HG02938 (cell line): Measurements from ENCODE around the gene CLDN15.

ENCODE experiments used
- ATAC-seq: cut with Tn5 transposase; IDR thresholded peaks from one replicate; pipeline ENCODE4 v1.9.1; 2021; ENCODE audit warnings: mild to moderate bottlenecking, moderate library complexity; ENCODE audit not compliant: unreplicated experiment

CLDN15 gene

DNA sequence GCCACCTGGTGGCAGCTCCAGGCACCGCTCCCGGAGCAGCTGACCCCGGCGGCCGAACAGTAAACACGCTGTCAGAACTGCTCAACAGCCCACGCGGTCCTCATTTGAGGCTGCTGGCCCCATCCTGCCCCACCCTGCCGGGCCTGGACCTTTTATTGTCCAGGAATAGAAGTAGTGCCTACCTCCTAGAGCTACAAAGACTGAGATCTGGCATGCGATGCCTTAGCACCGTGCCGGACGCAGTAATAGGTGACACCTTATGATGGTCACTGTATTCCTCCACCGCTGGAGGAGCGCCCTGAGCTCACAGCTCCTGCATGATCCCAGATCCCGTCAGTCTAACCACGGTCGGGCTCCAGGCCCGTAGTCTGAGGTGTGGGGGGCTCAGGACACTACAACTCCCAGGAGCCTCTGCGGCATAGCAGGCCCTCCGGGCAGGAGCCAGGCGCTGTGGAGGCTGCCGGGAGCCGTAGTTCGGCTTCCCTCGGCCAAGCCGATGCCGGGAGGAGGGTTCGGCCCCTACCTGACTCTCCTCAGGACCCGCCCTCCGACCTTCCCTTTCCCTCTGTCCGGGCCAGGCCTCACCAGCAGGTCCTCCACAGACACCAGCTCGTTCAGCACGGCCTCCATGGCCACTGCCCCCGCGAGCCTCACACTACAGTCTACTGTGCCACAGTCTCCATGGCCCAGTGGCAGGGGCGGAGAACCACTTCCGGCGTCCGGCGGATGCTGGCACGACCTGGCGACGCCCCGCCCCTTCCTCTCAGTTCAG, 7.0 kb upstream of the CLDN15 start, which contains the start of gene FIS1:
Gene FIS1 (minus strand): TSS at position 707 of the 772 bp plus-strand sequence. CDS start 77 bp downstream, at position 630.
- ATAC-seq: peak; percentile 90

DNA sequence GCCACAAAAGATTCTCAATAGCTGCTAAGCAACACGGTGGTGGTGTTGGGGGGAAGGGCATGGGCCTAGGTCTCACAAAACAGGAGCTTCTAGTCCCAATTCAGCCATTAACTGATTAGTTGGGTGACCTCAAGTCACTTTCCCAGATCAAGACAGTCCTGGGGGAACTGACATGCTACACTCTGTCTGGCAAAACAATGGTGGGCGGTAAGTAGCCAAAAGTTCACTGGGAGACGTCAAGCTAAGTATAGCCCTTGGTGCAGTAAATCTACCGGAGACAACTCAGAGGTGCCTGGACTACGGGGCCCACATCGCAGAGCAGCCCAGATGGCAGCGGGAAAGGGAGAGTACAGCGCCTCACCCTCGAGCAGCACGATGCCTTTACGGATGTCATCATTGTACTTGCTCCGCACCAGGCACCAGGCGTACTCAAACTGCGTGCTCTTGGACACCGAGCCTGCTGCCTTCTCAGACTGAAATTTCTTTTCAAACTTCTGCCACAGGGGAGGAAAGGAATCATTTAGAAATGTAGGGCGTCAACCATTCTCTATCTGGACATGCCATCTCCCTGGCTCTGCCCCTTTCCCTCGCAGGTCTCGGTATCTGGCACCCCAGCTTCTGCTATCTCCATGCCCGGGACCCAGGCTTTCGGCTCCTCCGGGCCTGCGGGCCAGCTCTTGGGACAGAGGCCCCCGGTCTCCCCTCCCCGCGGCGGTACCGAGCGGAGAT, 6.2 kb upstream of the CLDN15 start:
- no peak for ATAC-seq

DNA sequence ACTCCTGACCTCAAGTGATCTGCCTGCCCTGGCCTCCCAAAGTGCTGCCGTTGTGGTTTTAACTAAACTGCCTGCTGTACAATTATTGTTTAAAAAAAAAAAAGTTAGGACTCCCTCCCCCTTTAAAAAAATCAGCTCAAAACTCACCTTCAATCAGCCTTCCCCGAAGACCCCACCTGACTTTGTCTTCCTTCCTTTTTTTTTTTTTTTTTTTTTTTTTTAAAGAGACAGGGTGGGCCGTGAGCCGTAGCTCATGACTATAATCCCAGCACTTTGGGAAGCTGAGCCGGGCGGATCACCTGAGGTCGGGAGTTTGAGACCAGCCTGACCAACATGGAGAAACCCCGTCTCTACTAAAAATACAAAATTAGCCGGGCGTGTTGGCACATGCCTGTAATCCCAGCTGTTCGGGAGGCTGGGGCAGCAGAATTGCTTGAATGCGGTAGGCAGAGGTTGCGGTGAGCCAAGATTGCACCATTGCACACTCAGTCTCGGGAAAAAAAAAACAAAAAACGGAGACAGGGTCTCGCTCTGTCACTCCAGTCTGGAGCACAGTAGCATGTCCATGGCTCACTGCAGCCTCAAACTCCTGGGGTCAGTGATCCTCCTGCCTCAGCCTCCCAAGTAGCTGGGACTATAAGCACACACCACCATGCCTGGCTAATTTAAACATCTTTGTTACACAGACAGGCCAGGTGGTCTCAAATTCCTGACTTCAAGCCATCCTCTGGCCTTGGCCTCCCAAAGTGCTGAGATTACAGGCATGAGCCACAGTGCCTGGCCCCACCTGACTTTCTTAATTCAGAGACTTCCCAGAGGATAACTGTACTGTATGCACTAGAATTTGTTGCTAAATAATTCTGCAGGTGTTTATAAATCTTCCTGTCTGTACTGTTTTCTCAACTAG, 4.1 kb upstream of the CLDN15 start:
- ATAC-seq: no peak

DNA sequence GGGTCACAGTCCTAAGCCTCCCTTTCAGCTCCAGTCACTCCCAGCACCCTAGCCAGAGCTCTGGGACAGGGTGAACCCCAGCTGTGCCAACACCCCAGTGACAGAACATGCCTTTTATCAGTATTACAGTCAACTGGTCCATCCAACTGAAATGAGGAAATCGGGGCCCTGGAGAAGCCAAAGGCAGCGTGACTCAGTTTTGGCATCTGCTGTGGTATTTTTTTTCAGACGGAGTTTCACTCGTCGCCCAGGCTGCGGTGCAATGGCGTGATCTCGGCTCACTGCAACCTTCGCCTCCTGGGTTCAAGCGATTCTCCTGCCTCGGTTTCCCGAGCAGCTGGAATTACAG, 3.4 kb upstream of the CLDN15 start:
- ATAC-seq: no peak

GRCh38 chr7:101240226-101241014, 2.8 kb upstream of the CLDN15 start:
- ATAC-seq: no peak

GRCh38 chr7:101239951-101240220, 2.3 kb upstream of the CLDN15 start:
- no peak for ATAC-seq

DNA sequence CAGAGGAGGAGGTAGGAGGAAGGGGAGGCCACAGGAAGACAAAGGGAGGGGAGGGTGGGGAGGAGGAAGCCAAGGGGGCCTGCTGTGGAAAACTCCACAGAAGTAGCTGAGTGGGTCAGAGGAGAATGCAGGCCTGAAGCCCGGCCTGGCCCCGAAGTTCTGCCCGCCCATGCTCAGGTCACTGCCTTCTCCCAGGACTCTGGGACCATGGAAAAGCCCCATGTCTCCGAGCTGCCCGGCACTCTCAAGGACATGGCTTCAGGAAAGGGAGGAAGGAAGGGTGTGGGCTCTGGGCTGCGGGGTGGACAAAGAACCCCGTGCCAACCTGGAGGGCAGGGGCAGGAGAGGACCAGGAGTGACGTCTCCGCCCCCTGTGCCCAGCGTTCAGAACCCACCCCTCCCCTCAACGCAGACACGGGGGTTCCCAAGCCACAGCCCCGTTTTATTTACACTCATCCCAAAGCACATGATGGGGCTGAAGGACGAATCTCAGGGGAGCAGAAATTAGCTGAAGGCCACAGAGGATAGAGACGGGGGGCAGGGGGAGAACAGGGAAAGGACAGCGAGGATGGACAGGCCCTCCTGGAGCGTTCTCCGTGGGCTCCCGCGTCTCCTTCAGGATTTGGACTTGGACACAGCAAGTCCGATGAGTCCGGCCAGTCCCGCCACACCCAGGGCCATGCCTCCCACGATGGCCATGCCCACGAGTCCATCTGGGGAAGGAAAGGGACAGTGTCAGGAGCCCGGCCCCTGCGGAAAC, 1.8 kb upstream of the CLDN15 start:
- no peak for ATAC-seq

DNA sequence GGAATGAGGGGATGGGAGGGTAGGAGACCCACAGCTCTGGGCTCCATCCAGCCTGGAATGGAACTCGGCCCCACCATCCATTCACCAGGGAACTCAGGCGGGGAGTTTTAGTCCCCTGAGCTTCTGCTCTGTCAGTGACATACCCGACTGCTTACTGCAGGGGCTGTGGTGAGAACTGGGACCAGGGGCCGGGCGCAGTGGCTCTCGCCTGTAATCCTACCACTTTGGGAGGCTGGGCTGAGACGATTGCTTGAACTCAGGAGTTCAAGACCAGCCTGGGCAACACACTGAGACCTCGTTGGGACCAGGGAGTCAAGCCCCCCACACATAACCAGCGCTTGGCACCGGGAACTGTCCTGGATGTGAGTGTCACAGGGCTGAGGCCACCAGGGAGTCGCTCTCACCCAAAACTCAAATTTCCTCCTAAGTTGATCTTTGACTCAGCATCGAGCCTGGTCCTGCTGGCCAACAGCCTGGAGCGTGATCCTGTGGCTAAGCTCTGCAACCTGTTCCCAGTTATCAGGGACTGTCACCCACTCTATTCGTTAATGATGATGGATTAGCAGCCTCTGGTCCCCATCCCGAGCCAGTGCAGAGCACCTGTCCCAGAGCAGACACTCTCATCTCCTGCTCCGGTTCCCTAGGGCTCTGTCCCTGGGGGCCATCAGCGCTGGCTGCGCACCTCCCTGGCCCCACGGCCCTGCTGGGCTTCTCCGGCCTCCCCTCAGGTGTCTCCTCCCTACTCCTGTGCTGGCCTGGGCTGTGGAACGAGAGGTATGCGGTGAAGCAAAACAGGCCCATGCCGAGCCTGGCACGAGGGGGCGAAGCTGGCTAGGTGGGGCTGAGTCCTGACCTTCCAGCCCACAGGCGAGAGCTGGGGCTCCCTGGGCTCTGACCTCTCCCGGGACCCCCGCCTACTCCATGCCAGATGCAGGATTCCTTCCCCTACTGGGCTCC, 902 bp upstream of the CLDN15 start:
- ATAC-seq: no peak

DNA sequence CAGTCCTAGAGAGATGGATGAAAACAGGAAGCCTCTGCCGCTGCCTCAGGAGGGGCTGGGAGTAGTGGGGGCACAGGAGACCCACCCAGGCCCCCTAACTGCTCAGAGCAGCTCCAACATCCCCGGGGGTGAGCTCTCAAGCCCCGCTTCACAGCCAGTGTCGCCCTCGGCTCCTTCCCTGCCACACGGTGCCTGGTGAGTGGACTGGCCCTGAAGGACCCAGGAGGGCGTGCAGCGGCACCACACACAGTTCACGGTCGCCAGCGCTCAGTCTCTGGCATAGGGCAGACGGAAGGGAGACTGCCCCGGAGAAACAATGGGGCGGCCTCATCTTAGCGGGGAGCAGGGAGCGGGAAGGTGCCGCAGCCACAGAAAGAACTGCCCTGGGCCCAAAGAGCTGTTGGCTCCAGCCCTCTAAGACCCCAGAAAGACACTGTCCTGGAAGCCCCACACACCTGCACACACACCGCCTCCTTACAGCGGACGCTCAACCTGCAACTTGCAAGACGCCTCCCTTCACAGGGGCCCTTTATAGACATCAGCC, 1.2 kb downstream of the CLDN15 start:
- no peak for ATAC-seq

DNA sequence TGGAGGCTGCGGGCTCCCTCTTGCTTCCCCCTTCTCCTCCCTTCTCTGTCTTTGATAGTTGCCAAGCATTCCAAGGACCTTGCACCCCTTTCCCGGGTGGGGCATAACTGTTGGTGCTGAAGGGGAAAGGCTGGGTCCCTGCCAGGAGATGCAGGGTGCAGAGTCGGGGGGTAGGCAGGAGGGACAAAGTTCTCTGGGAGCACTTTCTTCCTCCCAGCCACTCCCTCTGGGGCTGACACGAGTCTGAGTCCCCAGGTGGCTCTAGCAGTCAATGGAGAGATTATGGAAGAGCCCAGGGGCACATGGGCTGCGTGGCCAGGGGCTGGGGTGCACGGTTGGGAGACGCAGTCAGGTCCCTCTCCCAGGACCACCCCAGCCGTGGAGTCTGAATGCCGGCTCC, 2.1 kb downstream of the CLDN15 start:
- ATAC-seq: no peak

DNA sequence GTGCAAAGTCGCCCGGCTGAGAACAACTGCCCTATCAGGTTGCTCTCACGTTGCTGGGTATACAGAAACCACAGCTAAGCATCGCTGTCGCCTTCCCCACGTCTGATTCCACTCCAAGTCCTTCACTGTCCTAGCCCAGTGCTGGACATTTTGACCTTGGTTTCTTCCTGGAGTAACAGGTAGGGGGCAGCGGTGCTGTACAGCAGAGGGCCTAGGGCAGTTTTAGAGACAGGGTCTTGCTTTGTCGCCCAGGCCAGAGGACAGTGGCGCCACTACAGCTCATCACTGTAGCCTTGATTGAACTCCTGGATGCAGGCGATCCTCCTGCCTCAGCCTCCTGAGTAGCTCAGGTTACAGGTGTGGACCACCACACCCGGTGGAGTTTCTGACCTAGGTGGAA, 2.6 kb downstream of the CLDN15 start:
- ATAC-seq: no peak

DNA sequence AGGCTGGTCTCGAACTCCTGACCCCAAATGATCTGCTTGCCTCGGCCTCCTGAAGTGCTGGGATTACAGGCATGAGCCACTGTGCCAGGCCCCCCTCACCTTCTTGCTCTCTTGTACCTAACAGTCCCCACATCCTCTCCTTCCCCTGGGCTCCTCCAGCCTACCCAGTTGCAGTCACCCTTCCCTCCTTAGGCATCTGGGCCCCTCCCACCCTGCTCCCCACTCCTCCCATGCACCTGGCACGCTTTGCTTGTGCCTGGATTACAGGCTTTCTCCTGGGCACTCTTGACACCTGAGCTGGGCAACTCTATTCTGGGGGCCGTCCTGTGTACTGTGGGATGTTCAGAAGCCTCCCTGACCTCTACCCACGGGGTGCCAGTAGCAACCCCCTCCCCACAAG, 3.0 kb downstream of the CLDN15 start:
- no peak for ATAC-seq

- no peak for ATAC-seq
Measured at GRCh38 chr7:101233907-101234547, 3.6 kb downstream of the CLDN15 start.

DNA sequence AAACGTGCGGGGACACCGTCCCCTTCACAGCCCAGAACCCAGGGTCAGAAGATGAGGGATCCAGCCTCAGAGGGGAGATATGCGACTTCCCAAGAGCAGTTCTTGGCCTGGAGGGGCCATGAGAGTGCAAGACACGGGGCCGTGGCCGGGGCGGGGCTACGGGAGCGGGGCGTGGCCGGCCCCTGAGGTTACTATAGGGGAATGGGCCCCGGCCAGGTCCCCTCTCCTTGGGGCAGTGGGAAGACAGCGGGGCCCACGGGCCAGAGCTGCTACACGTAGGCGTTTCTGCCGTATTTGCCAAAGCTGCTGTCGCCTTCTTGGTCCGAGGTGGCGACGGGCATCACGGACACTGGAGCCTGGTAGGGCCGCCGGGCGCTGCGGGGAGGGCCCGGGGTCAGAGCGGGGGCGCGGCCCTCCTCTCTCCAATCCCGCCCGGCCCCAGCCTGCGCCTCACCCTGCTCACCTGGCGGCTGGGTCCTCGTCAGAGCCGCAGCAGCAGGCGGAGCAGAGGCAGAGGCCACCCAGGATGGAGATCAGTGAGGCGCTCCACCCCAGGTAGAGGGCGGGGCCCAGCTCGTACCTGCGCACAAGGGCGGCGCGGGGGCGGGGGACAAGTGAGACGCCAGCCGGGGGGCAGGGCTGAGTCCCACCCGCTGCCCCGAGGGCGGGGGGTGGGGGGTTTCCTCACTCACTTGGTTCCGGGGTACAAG, 5.3 kb downstream of the CLDN15 start:
- no peak for ATAC-seq

- no peak for ATAC-seq
Measured at GRCh38 chr7:101231644-101232043, 6.0 kb downstream of the CLDN15 start.

DNA sequence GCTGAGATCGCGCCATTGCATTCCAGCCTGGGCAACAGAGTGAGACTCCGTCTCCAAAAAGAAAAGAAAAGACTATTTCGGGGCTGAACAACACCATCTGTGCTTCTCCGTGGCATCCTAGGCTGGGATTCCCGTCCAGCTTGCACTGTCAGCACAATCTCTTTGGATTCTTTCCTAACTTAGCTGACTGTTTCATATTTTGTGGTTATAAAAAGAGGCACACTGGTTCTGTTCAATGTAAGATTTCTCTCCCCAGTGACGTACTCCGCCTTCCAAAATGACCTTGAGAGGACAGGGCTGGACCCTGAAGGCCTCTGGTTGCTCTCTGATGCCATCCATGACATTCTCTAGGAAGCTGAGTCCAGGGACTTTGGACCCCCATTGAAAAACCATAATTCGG, 10.9 kb downstream of the CLDN15 start:
- no peak for ATAC-seq

DNA sequence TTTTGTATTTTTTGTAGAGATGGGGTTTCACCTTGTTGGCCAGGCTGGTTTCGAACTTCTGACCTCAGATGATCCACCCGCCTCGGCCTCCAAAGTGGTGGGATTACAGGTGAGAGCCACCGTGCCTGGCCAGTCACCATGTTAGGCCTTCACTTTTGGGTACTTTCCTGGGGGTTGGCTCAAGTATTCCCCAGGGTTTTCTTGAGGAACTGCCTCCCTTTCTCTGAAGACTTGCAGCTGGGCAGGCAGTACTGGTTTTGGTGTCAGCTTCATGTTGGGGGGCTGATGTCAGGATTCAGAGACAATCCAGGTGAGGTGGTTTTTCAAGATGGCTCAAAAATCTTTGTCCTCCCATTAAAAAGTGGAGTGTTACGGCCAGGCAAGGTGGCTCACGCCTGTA, 12.0 kb downstream of the CLDN15 start:
- no peak for ATAC-seq

DNA sequence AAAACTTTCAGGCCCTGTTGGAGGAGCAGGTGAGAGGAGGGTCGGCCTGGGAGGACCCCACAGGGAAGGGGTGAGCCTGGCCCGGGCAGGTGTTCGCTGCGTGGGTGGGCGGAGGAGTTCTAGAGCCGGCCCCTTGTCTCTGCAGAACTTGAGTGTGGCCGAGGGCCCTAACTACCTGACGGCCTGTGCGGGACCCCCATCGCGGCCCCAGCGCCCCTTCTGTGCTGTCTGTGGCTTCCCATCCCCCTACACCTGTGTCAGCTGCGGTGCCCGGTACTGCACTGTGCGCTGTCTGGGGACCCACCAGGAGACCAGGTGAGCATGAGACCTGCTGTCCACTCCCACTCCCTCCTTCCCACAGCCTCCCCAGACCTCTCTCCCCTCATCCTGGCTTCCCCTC, 14.1 kb downstream of the CLDN15 start:
- ATAC-seq: no peak
